Lower leg skin (tissue), 4 donors: ENCODE data around the gene CYP4F12. TPM values are rescaled to one million over a fixed set of nuclear protein-coding genes. Genes with fewer than 3 reads are reported as not detected.

Experiments used
- DNase-seq, 2 donors: peaks; one replicate each; pipeline ENCODE4 v3.0.0-alpha.2; 2019; ENCODE audit warnings: low spot score in 2 of 2
- H3K4me3 ChIP-seq: fragments of 200-600 bp; sonication (generic); 2 replicates; pipeline ENCODE4 v1.5.1; 2017; ENCODE audit warnings: mild to moderate bottlenecking, low read depth; ENCODE audit not compliant: poor library complexity, severe bottlenecking
- CTCF ChIP-seq, 3 donors: fragments of 450-650 bp; IDR thresholded peaks; one replicate each; pipeline ENCODE4 v1.5.1; 2016; ENCODE audit warnings: antibody characterized with exemption in 3 of 3, mild to moderate bottlenecking in 3 of 3, moderate library complexity in 2 of 3
- POLR2A ChIP-seq, 2 donors: fragments of 450-650 bp; IDR thresholded peaks; one replicate each; pipeline ENCODE4 v1.6.1; 2016 to 2017; ENCODE audit warnings: antibody characterized with exemption in 2 of 2, mild to moderate bottlenecking in 1 of 2, moderate library complexity in 1 of 2
- WGBS, 2 donors: methylation state at CpG; one replicate each; pipeline ENCODE4 v1.1.5; 2018; 5-methylcytosine and 5-hydroxymethylcytosine counted together
- intact Hi-C: fragments of 100-400 bp; cut with DNase I; formaldehyde crosslinking; loops from one replicate; pipeline ENCODE4 v1.15.0; 2023; ENCODE audit warnings: low total_unique reads
- total RNA-seq, 4 donors: library from RNA; depleted of rRNA; stranded (reverse); fragments of >200 nt; gene quantifications; one replicate each; pipeline ENCODE4 v1.1.0, GENCODE V29; 2016

CYP4F12 gene
- total RNA-seq, 4 donors from 2014 or later: 40.8 to 100 (median 85.7) TPM

GRCh38 chr19:15727724-15728123 is 54.8 kb downstream of the CYP4F12 start, which contains the start of gene OR10H2:
Gene OR10H2, plus strand, starts transcription at chr19:15728024. Its CDS starts 20 bp downstream, at chr19:15728044.
- intact Hi-C loops: no loop called here
- TF ChIP-seq POLR2A (IDR thresholded peaks at IDR 0.05): no peak
- no peak for TF ChIP-seq CTCF (IDR thresholded peaks at IDR 0.05)
- WGBS, 2 donors: 75 to 82% methylated on average over 5 of the region's 5 CpGs
- DNase-seq: no peak
- H3K4me3 ChIP-seq: no peak within 1 kb of the TSS

- intact Hi-C loops: no loop called here
- no peak overlapping the region for H3K4me3 ChIP-seq
- 39 to 61% methylated on average over 1 of the region's 1 CpG for WGBS, 2 donors
- DNase-seq: no peak
- TF ChIP-seq POLR2A (IDR thresholded peaks at IDR 0.05): no peak
- no peak for TF ChIP-seq CTCF (IDR thresholded peaks at IDR 0.05)
Measured at GRCh38 chr19:15730538-15730937, 57.7 kb downstream of the CYP4F12 start.

GRCh38 chr19:15732388-15732787 is 59.5 kb downstream of the CYP4F12 start:
- 29 to 44% methylated on average over 1 of the region's 1 CpG for WGBS, 2 donors
- no peak overlapping the region for H3K4me3 ChIP-seq
- TF ChIP-seq POLR2A (IDR thresholded peaks at IDR 0.05) (no peak), CTCF (IDR thresholded peaks at IDR 0.05) (no peak)
- intact Hi-C loops: no loop called here
- DNase-seq: no peak

- DNase-seq: no peak
- WGBS, 2 donors: 62 to 69% methylated on average over 6 of the region's 6 CpGs
- H3K4me3 ChIP-seq: no peak overlapping the region
- TF ChIP-seq POLR2A (IDR thresholded peaks at IDR 0.05): no peak
- no peak for TF ChIP-seq CTCF (IDR thresholded peaks at IDR 0.05)
- intact Hi-C loops: no loop called here
Measured at GRCh38 chr19:15733895-15734294, 61.0 kb downstream of the CYP4F12 start.

- 64 to 69% methylated on average over 4 of the region's 4 CpGs for WGBS, 2 donors
Measured at GRCh38 chr19:15737722-15738121, 64.8 kb downstream of the CYP4F12 start, which contains the start of gene OR10H3. Gene OR10H3, plus strand, starts transcription at chr19:15737985. Its CDS starts 3,408 bp downstream, at chr19:15741393.

More at GRCh38 chr19:15737722-15738121, 64.8 kb downstream of the CYP4F12 start, which contains the start of gene OR10H3:
- H3K4me3 ChIP-seq: no peak within 1 kb of the TSS
- intact Hi-C loops: no loop called here
- no peak for DNase-seq
- TF ChIP-seq CTCF (IDR thresholded peaks at IDR 0.05) (no peak), POLR2A (IDR thresholded peaks at IDR 0.05) (no peak)
